HepG2 (cell line): ENCODE measurements around the gene NKAIN4.

Source experiments
- HOMEZ ChIP-seq: IDR thresholded peaks from 2 replicates; pipeline ENCODE4 v1.6.1; 2016; ENCODE audit warnings: low read depth
- PHB2 ChIP-seq: fragments of 450-650 bp; IDR thresholded peaks from 2 replicates; pipeline ENCODE4 v1.6.1; 2018; ENCODE audit not compliant: partially characterized antibody
- POLR2A ChIP-seq, 2 experiments: IDR thresholded peaks; 2 replicates each; pipeline ENCODE4 v1.6.1; 2011; ENCODE audit warnings: low read depth in 2 of 2, low read length in 2 of 2, mild to moderate bottlenecking in 1 of 2, moderate library complexity in 1 of 2; ENCODE audit not compliant: insufficient read depth in 1 of 2
- SMC3 ChIP-seq: IDR thresholded peaks from 2 replicates; pipeline ENCODE4 v1.6.1; 2011; ENCODE audit warnings: low read length, improper control_type of control experiment
- ZFP37 ChIP-seq: sonication (generic); formaldehyde crosslinking; IDR thresholded peaks from 2 replicates; pipeline ENCODE4 v1.4.0; 2020; ENCODE audit warnings: missing genetic modification reagents, borderline replicate concordance
- ZHX1 ChIP-seq: sonication (generic); formaldehyde crosslinking; IDR thresholded peaks from 2 replicates; pipeline ENCODE4 v1.8.1; 2022; ENCODE audit warnings: low read depth, mild to moderate bottlenecking, missing genetic modification reagents
- ZNF124 ChIP-seq: sonication (generic); formaldehyde crosslinking; IDR thresholded peaks from 2 replicates; pipeline ENCODE4 v1.4.0; 2020; ENCODE audit warnings: missing genetic modification reagents
- ZNF280B ChIP-seq: sonication (generic); formaldehyde crosslinking; IDR thresholded peaks from 2 replicates; pipeline ENCODE4 v1.5.0; 2020; ENCODE audit warnings: missing genetic modification reagents, mild to moderate bottlenecking, borderline replicate concordance
- ZNF503 ChIP-seq: sonication (generic); formaldehyde crosslinking; IDR thresholded peaks from 2 replicates; pipeline ENCODE4 v1.4.0; 2020; ENCODE audit warnings: missing genetic modification reagents
- ZSCAN9 ChIP-seq: IDR thresholded peaks from 2 replicates; pipeline ENCODE4 v1.6.1; 2016; ENCODE audit warnings: borderline replicate concordance

GRCh38 chr20:63284981-63285524 is 30.8 kb upstream of the NKAIN4 start:
- TF ChIP-seq ZHX1 (CRISPR knock-in tag), result no peak
- no peak for TF ChIP-seq PHB2
- no peak for TF ChIP-seq HOMEZ (CRISPR knock-in tag)
- TF ChIP-seq ZSCAN9, result no peak
- no peak for TF ChIP-seq SMC3
- no peak for TF ChIP-seq ZNF124 (CRISPR knock-in tag)
- TF ChIP-seq ZNF503, result no peak
- no peak for TF ChIP-seq POLR2A (IDR thresholded peaks at IDR 0.05; ENCODE audit: insufficient read depth in 1 of 2, low read depth in 2 of 2, low read length in 2 of 2)
- no peak for TF ChIP-seq ZFP37
- TF ChIP-seq ZNF280B, result no peak
